Transverse colon (tissue), 4 donors: Measurements from ENCODE around the gene HMGCS2. TPM values are rescaled to one million over a fixed set of nuclear protein-coding genes. Genes with fewer than 3 reads are reported as not detected.

Experiments used
- DNase-seq: peaks from one replicate; pipeline ENCODE4 v3.0.0-alpha.2; 2019
- H3K27ac ChIP-seq, 4 donors: fragments of 200-600 bp; sonication (generic); 2 replicates each; pipeline ENCODE4 v1.5.1; 2016 to 2018; ENCODE audit warnings: inconsistent platforms in 4 of 4
- H3K27me3 ChIP-seq: fragments of 200-600 bp; sonication (generic); 2 replicates; pipeline ENCODE4 v1.5.1; 2017; ENCODE audit warnings: inconsistent platforms
- H3K36me3 ChIP-seq, 4 donors: fragments of 200-600 bp; sonication (generic); 2 replicates each; pipeline ENCODE4 v1.5.1; 2017 to 2019; ENCODE audit warnings: inconsistent platforms in 4 of 4
- H3K4me1 ChIP-seq, 4 donors: fragments of 200-600 bp; sonication (generic); 2 replicates each; pipeline ENCODE4 v1.5.1; 2017 to 2020; ENCODE audit warnings: inconsistent platforms in 4 of 4
- H3K4me3 ChIP-seq, 4 donors: fragments of 200-600 bp; sonication (generic); 1 replicate in 1 of 4; 2 replicates in 3 of 4; pipeline versions ENCODE4 v1.5.1 to v1.6.1; 2017 to 2019; ENCODE audit warnings: inconsistent platforms in 4 of 4
- H3K9me3 ChIP-seq, 2 donors: fragments of 200-600 bp; sonication (generic); 2 replicates each; pipeline ENCODE4 v1.5.1; 2017 to 2019; ENCODE audit warnings: inconsistent platforms in 2 of 2
- CTCF ChIP-seq, 5 experiments: fragments of 200-600 bp in 3 of 5; fragments of 450-650 bp in 2 of 5; sonication (generic) in 3 of 5; IDR thresholded peaks; 1 replicate in 2 of 5; 2 replicates in 3 of 5; pipeline ENCODE4 v1.5.1; 2016 to 2017; ENCODE audit warnings: antibody characterized with exemption in 5 of 5, inconsistent platforms in 3 of 5, mild to moderate bottlenecking in 2 of 5, moderate library complexity in 1 of 5
- EP300 ChIP-seq: sonication (generic); formaldehyde crosslinking; IDR thresholded peaks from one replicate; pipeline ENCODE4 v1.6.1; 2017; ENCODE audit warnings: antibody characterized with exemption, low read depth
- POLR2A ChIP-seq: fragments of 450-650 bp; IDR thresholded peaks from one replicate; pipeline ENCODE4 v1.6.1; 2016; ENCODE audit warnings: antibody characterized with exemption, mild to moderate bottlenecking, moderate library complexity
- POLR2AphosphoS5 ChIP-seq, 3 donors: sonication (generic); formaldehyde crosslinking; IDR thresholded peaks; one replicate each; pipeline ENCODE4 v1.6.1; 2016; ENCODE audit warnings: antibody characterized with exemption in 3 of 3
- WGBS, 2 donors: methylation state at CpG; one replicate each; pipeline ENCODE4 v1.1.5; 2018; ENCODE audit warnings: low coverage in 1 of 2; 5-methylcytosine and 5-hydroxymethylcytosine counted together
- in situ Hi-C, 4 donors: fragments of 200-750 bp; cut with MboI; loops; one replicate each; pipeline versions ENCODE4 v1.15.0 to v1.15.1; 2017; ENCODE audit warnings: low sequenced_read_pairs in 3 of 4, low pct_ligation_motif_present in 1 of 4, low pct_unique_long_range_greater_than_20kb in 1 of 4
- intact Hi-C: fragments of 100-400 bp; cut with DNase I; formaldehyde crosslinking; loops from one replicate; pipeline ENCODE4 v1.15.1; 2023; ENCODE audit warnings: low total_unique reads
- total RNA-seq, 4 donors: library from RNA; depleted of rRNA; stranded (reverse); fragments of >200 nt; gene quantifications; one replicate each; pipeline ENCODE4 v1.1.0, GENCODE V29; 2016

Gene HMGCS2
- total RNA-seq, 4 donors from 2014 or later: 24.7 to 1,050 (median 278) TPM

- in situ Hi-C loops: no loop called here
- TF ChIP-seq CTCF (IDR thresholded peaks at IDR 0.05) (no peak), EP300 (no peak), POLR2AphosphoS5 (IDR thresholded peaks at IDR 0.05) (no peak), POLR2A (no peak)
- peaks cover 9% of the 10 kb centered on the region in 2 donors for H3K9me3 ChIP-seq
- DNase-seq: no peak
- H3K27me3 ChIP-seq: no peaks in the 10 kb centered on the region
- intact Hi-C loops: no loop called here
- no peak overlapping the region for H3K27ac ChIP-seq
- no peaks in the 10 kb centered on the region for H3K36me3 ChIP-seq
- no peak overlapping the region for H3K4me3 ChIP-seq
- no peaks in the 10 kb centered on the region for H3K4me1 ChIP-seq
These were observed 67.0 kb downstream of the HMGCS2 start for GRCh38 chr1:119701659-119702058.

GRCh38 chr1:119700326-119700725, 68.4 kb downstream of the HMGCS2 start:
- Histone ChIP-seq H3K27me3 (no peaks in the 10 kb centered on the region), H3K4me3 (no peak overlapping the region), H3K36me3 (no peaks in the 10 kb centered on the region), H3K9me3 (peaks cover 9% of the 10 kb centered on the region in 2 donors), H3K4me1 (no peaks in the 10 kb centered on the region), H3K27ac (no peak overlapping the region)
- no peak for DNase-seq
- in situ Hi-C loops: no loop called here
- TF ChIP-seq EP300 (no peak), POLR2A (no peak), CTCF (IDR thresholded peaks at IDR 0.05) (no peak), POLR2AphosphoS5 (IDR thresholded peaks at IDR 0.05) (no peak)
- WGBS, 2 donors: 17 to 71% methylated on average over 1 to 2 of the region's 2 CpGs
- intact Hi-C loops: no loop called here

Other genes with a start within 250 kb of the HMGCS2 start
- gene ZNF697, start 120.6 kb downstream of the HMGCS2 start, total RNA-seq: 1 to 10 TPM in 3 of 4 donors, under 1 TPM in 1; 1.00 to 5.6 (median 2.9) TPM
- 10 to 100 TPM in 1 of 4 donors, 1 to 10 TPM in 3; 4.2 to 11.9 (median 8.1) TPM for gene PHGDH, start 57.0 kb downstream of the HMGCS2 start, total RNA-seq
- gene REG4, start 42.6 kb upstream of the HMGCS2 start, total RNA-seq: 10 to 100 TPM in 1 of 4 donors, 1 to 10 TPM in 1, under 1 TPM in 1, not detected in 1; 0.48 to 11.9 (median 3.2) TPM
- not detected for gene ADAM30, start 127.6 kb upstream of the HMGCS2 start, total RNA-seq